Activated CD4-positive, alpha-beta T cell treated with anti-CD3 and anti-CD28 coated beads, Interleukin-2, amount 50 U/mL, for 48 hours (primary cell): ENCODE data around the gene ERBB2.

Source experiments
- DNase-seq, 2 experiments: peaks; one replicate each; pipeline ENCODE4 v3.0.0-alpha.2; 2020

The ERBB2 gene

DNA sequence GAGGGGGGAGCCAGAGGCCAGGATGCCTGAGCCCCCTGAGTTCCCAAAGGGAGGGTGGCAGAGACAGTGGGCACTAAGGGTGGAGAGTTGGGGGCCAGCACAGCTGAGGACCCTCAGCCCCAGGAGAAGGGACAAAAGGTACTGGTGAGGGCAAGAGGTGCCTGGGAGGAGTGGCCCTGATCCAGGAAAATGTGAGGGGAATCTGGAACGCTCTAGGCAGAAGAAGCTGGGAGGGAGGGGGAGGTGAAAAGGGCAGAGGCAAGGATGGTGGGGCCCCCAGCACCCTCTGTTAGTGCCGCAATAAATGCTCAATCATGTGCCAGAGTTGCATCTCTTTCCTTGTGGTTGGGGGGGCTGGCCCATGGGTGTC lies 33.6 kb upstream of the ERBB2 start:
- DNase-seq, result no peak

DNA sequence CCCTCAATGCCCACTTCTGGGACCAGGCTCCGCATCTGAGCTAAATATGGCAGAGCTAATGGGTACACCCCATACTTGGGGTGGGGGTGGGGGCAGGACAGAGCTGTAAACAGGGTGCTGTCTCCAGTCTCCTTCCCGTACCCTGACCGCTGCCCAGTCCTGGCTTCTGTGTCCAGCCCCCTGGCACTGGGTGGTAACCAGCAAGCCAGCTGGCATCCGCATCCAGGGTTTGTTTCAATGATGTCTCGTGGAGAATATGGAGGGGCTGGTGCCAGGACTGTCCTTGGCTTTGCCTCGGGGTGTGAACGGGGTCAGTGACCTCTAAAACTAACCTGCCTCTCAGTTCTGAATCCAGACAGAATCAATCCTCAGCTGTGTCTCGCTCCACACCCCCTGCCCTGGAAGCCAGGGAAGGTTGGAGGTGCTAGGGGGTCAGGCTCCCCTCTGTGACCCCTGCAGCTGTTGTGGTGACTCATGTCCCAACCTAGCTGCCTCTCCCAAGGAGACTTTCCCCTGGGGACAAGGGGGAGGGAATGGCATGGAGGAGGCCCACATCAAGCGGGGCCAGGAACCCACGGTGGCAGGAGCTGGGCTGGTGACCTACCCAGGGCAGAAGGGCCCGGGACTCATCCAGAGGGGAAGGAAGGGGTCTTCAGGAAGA lies 33.1 kb upstream of the ERBB2 start:
- DNase-seq, result no peak

DNA sequence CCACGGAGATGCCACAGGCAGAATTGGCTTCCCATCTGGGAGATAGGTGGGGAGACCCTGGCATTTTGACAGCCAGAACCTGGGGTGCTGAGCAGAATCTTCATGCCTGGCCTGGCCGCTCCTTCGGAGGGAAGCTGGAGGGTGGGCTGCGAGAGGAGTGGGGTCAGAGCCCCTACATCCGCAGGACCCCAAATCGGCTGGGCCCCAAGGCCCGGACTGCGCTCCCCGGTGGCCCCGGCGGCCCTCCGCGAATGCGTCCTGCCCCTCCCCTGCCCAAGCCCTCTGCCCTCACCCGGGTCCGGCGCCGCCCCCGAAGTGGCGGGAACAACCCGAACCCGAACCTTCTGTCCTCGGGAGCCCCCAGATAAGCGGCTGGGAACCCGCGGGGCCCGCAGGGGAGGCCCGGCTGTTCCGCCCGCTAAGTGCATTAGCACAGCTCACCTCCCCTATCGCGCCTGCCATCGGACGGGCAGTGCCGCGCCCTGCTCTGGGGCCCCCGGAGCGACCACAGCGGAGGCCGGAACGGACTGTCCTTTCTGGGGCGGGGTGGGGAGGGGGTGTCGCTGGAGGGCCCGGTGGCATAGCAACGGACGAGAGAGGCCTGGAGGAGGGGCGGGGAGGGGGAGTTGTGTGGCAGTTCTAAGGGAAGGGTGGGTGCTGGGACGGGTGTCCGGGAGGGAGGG lies 32.5 kb upstream of the ERBB2 start:
- DNase-seq, result peak in 1 of 2 experiments; percentile 16

DNA sequence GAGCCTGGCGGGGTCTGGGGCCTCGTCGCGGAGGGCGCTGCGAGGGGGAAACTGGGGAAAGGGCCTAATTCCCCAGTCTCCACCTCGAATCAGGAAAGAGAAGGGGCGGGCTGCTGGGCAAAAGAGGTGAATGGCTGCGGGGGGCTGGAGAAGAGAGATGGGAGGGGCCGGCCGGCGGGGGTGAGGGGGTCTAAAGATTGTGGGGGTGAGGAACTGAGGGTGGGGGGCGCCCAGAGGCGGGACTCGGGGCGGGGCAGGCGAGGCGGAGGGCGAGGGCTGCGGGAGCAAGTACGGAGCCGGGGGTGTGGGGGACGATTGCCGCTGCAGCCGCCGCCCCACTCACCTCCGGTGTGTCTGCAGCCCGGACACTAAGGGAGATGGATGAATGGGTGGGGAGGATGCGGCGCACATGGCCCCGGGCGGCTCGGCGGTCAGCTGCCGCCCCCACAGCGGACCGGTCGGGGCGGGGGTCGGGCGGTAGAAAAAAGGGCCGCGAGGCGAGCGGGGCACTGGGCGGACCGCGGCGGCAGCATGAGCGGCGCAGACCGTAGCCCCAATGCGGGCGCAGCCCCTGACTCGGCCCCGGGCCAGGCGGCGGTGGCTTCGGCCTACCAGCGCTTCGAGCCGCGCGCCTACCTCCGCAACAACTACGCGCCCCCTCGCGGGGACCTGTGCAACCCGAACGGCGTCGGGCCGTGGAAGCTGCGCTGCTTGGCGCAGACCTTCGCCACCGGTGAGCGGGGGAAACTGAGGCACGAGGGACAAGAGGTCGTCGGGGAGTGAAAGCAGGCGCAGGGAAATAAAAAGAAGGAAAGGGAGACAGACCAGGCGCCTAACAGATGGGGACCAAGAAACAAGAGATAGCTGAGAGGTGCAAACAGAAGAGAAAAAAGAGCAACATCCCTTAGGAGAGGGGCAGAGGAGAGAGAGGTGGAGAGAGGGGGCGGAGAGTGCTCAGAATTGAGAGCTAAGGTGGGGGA lies 31.6 kb upstream of the ERBB2 start, which contains the start of gene PNMT:
Gene PNMT (plus strand): TSS at position 509 of the 980 bp plus-strand sequence. CDS start 23 bp downstream, at position 532.
- DNase-seq, result peak; percentile 75 to 80

DNA sequence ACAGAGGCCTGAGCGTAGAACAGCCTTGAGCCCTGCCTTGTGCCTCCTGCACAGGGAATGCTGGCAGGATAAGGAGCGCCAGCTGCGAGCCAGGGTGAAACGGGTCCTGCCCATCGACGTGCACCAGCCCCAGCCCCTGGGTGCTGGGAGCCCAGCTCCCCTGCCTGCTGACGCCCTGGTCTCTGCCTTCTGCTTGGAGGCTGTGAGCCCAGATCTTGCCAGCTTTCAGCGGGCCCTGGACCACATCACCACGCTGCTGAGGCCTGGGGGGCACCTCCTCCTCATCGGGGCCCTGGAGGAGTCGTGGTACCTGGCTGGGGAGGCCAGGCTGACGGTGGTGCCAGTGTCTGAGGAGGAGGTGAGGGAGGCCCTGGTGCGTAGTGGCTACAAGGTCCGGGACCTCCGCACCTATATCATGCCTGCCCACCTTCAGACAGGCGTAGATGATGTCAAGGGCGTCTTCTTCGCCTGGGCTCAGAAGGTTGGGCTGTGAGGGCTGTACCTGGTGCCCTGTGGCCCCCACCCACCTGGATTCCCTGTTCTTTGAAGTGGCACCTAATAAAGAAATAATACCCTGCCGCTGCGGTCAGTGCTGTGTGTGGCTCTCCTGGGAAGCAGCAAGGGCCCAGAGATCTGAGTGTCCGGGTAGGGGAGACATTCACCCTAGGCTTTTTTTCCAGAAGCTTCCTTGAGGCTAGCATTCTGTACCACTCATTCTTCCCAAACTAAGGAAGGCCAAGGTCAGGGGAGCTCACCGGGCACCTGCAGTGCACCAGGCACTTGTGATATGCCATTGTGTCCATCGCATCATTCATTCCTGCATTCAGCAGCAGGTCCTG lies 29.7 kb upstream of the ERBB2 start:
- DNase-seq, result no peak

DNA sequence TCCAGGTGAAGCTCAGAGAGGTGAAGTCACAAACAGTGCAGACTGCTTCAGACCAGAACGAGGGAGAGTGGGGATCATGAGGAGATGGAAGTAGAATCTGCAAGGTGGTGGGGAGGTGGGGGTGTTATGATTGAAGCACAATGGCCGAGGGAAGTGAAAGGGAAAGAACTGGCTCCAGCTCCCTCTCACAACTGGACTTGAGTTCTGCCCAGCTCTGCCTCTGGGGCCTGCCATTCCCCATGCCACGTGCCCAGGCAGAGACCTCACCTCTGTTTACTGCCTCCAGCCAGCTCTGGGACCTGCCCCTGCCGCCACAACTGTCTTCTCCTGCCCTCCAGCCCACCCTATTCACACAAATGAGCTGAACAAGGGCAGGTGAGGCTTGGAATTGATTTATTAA lies 29.1 kb upstream of the ERBB2 start:
- no peak for DNase-seq

DNA sequence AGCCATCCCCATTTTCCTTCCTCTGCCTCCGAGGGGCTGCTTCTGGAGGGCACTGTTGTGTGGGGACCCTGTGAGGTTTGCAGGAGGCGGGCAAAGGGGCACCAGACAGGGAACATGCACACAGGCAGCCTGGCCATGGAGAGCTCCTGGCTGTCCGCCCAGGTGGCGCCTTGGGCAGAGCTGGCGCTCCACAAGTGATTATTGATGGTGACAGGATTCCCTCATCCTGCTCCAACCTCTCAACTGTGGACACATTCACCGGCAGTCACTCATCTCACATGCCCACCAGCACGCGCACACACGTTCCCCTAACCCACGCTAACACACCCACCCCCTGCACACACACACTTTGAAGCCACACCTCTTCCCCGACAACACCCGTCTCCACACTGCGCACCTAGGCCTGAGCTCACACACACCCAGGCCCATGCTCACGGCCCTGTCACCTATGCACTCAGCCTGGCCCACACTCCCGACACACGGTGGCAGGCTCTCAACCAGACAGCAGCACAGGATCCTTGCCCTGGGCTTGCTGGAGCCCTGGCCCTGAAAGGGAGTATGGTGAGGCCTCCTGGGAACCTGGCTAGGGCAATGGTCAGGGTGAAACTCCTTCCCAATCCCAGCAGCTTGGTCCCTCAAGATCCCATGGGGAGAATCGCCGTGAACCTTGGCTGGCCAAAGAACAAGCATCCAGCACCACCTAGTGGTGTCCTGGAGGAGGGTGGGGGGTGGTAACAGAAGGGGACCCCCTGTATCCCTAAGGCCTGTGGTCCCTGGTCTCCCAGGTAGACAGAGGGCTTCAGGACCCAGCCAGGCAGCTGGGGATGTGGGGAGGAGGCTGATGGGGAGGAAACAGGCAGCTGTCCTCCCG lies 28.0 kb upstream of the ERBB2 start:
- DNase-seq, result no peak

DNA sequence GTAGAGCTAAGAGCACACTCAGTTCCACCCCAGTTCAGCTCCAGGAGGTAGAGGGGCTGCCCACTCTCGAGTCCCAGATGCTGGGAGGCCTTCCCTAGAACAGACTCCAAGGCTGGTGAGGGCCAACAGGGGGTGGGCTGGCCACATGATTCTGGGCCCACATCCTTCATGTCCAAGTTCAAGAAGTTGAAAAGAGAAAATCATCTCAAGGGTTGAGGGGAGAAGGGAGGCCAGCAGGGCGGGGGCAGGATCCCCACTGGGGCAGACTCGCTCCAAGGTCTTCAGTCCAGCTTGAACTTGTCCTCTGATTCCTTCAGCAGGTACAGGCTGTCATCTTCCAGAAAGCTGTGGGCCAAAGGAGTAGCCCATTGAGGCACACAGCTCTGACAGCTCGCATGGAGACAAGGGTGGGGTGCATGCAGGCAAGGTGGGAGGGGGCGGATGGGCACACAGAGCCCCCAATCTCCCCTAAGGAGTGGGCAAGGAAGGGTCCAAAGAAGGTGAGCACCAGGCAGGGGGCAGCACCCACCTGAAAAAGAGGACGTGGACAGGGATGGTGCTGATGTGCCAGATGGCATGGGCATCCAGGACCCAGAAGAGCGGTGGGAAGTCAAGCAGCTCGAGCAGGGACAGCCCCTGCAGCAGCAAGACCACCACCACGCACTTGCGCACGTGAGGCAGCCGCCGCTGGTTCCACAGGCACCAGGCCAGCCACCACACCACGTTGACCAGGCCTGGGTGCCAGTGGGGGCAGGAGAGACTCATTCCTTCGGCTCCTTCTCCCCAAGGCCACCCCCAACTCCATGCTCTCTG lies 27.1 kb upstream of the ERBB2 start:
- no peak for DNase-seq

DNA sequence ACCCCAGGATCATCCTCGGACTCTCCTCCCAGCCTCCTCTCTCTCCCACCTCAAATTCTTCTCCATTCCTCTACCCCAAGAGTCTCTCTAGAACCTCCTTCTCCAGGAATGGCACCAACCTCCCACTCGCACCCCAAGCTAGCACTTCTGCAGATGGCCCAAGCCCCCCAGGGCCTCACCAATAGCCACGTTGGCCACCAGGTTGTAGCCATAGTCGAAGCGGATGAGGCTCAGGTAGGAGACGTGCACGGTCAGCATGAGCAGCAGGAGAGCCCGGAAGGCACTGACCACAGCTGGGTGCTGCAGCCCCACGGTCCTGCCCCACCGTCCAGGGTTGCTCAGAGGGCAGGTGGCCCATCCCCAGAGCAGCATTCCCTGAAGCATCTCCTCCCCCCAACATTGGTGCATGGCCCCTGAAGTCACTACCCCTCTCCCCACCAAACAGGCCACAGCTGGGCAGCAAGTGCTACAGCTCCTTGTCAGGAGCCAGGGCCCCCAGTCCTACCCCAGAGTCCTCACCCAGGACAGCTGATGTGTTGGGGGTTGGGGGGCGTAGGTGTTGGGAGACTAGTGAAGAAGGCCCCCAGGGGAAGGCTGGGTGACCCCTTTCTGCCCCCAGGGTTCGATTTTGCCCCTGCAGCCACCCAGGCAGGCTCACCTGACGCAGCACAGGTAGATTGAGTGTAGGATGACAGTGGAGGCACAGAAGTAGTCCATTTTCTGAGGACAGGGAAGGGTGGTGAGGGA lies 26.4 kb upstream of the ERBB2 start:
- no peak for DNase-seq

DNA sequence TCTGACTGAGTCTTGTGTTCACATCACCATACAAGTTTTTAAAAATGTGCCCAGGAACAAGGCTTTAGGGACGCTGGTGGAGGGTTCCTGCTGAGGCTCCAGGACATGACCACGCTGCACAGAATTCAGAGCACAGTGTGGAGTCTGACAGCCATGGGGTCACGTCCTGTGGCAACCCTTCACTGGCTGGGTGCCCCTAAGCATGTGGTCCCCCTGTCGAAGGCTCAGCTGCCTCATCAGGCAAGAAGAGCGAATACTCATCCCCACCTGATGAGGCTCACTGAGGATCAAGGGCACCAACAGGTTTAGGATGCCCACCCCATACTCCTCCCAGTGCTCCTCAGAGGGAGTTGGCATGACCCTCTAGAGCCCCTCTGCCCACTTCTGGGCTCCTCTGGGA lies 25.7 kb upstream of the ERBB2 start:
- DNase-seq, result no peak

DNA sequence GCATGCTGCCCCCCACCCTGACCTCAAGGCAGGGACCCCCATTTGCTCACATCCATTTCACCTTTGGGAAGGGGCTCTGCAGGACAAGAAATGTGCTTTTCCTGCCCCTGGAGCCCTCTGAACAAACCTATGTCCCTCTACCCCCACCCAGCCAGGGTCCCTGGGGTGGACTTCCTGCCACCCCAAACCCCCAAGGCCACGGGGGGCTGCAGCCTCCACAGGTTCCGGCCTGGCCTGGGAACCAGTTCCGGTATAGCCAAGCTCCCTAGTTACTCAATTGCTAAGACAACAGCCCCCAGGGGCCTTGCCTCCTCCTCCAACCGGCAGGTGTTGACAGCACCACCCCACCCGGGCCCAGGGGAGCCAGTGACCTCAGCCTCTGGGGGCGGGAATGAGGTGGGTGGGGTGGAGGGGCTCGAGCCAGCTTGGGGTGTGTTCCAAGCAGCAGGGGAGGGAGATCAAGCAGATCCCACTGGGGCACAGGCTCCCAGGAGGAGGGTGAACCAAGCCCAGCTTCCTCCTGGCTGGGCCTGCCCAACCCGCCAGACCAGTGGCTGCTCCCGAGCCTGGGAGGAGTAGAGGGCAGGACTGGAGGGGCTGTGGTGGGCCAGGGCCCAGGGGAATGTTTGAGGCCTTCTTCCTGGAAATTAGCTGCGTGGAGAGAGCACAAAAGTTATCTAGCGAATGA lies 25.0 kb upstream of the ERBB2 start:
- DNase-seq, result no peak

DNA sequence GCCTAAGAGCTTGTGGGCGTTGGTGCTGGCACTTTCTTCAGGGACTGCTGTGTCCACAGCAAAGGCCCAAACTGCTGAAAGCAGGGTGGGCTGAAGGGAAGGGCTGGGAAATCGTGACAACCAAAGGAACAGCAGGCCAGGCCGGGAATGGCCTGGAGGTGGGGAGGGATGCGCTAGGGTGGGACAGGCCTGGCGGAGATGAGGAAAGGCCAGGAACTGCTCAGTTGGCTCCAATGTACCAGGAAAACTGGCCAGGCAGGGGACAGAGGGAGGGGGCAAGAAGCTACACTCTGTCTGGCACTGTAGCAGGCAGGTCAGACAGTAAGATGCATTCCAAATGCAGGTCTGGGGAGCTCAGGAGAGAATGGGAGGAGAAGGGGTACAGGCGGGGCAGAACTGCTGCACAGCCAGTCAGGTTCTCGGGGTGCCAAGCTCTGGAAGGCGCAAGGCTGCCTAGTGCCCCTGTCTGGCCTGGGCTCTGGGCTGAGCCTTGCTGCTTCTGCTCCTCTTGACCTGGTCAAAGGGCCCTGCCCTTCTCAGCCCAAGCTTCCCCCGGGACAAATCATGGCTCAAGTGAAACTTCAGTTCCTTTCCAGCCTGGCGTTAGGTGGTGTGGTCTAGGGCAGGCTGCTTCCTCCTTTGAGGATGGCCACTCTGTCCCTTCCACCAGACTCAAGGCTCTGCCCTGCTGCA lies 24.3 kb upstream of the ERBB2 start:
- DNase-seq, result no peak

DNA sequence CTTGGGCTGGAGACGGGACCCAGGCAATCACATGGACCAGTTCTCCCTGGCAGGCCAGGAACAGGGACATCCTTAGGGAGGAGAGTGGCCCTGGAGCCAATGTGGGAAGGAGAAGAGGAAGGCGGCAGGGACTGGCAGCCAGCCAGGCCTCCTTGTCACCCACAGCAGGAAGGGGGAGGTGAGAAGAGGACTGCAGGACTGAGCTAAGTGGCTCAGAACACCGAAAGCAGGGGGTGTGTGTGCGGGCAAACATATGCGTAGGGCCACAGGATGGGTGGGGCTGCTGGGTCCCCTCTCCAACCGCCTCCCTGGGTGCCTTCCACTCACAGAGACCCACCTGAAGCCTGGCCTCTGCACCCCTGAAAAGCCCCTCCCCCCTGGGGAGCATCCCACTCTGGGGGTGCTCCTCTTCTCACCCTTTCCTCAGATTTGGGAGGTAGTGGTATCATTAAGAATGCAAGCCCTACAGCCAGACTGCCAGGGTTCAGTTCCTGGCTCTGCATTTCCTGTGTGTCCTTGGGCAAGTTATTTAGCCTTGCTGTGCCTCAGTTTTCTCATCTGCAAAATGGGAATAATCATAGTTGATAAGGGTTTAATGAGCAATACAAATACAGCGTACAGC lies 23.6 kb upstream of the ERBB2 start:
- DNase-seq, result peak; percentile 33 to 37

DNA sequence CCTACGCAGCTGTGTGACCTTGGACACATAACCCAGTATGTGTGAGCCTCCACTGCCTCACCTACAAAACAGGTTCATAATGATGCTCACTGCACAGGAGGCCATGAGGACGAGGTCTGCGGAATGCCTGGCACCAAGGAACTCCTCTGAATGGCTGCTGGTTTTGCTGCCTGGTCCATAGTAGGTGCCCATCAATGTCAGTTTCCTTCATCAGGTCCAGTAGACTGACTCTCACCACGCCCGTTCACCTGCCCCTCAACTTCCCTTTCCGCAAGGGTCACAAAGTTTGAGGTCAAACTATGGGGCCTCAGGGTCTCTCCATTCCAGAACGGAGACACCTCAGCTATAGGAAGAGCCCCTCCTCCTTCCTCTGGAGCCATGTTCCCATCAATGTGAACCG lies 22.8 kb upstream of the ERBB2 start:
- no peak for DNase-seq

DNA sequence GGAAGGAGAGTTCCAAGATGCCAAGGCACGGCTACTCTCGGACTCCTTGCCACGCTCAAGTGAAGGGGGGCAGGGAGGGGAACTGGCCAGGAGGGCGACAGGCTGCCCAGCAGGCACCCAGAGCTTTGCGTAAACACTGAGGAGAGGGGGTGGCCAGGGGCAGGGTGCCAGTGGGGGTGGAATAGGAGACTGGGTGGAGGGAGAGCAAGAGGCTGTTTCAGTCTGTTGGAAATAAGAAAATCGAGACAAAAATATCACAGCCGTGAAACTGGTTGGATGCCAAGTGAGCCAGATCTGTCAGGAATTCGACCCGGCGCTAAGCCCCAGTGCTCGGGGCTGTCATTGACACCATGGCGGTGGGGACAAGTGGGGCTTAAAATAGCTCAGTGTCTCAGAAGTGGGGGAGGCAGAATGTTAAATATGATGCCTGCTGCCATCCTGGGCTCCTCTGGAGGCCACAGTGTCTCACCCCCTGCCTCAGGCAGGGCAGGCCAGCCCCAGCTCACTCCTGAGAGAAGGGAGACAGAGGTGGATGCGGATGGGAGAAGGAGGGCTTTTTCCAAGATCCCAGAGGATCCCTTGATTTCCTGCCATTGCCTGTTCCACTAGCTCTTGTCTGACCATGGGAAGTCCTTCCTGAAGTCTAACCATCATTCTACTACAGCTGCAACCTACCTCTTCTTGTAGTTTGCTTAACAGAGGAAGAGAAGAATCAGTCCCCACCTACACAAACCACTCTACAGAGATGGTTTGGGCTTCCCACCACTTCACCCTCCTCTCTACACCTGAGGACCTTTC lies 22.1 kb upstream of the ERBB2 start:
- DNase-seq, result no peak

DNA sequence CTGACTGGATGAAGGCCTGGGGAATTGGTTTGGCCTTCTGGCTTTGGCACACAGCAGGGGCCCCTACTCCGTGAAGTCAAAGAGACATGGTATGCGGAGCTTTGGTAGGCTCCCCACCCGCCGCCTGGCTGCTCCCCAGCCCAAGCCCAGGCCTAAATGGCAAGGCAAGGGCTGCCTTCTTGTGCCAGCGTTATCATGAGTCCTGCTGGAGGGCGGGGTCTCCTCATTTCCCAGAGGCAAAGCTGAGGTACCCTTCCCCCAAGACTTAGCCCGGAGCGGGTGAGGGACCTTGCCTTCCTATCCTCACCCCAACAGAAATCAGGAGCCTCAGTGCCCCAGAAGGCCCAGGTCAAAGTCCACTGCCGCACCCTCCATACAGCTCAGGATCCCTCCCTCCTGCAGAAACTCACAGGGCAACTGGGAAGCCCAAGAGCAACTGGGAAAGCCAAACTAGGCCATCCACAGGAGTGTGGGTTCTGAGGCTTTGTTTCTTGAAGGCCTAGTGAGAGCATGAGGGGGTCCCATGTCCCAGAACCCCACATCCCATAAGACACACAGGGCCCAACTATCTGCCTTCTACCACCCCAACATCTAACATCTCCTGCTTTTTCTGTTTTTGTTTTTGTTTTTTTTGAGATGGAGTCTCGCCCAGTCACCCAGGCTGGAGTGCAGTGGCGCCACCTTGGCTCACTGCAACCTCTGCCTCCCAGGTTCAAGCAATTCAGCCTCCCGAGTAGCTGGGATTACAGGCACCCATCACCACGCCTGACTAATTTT lies 21.3 kb upstream of the ERBB2 start:
- DNase-seq, result peak in 1 of 2 experiments; percentile 11
